GM11168 (cell line): ENCODE results near the gene ARL5A.
"Not testable (repeated sequence)": the region's sequence is repeated elsewhere in the genome, so short reads cannot be mapped to it uniquely, and the experiment has no call there.

ENCODE experiments used
- in situ Hi-C: fragments of 300-500 bp; cut with MboI; formaldehyde crosslinking; loops from one replicate; pipeline ENCODE4 v1.12.0; 2022; ENCODE audit warnings: low sequenced_read_pairs; ENCODE audit not compliant: unreplicated experiment

Gene ARL5A, protein sequence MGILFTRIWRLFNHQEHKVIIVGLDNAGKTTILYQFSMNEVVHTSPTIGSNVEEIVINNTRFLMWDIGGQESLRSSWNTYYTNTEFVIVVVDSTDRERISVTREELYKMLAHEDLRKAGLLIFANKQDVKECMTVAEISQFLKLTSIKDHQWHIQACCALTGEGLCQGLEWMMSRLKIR

DNA sequence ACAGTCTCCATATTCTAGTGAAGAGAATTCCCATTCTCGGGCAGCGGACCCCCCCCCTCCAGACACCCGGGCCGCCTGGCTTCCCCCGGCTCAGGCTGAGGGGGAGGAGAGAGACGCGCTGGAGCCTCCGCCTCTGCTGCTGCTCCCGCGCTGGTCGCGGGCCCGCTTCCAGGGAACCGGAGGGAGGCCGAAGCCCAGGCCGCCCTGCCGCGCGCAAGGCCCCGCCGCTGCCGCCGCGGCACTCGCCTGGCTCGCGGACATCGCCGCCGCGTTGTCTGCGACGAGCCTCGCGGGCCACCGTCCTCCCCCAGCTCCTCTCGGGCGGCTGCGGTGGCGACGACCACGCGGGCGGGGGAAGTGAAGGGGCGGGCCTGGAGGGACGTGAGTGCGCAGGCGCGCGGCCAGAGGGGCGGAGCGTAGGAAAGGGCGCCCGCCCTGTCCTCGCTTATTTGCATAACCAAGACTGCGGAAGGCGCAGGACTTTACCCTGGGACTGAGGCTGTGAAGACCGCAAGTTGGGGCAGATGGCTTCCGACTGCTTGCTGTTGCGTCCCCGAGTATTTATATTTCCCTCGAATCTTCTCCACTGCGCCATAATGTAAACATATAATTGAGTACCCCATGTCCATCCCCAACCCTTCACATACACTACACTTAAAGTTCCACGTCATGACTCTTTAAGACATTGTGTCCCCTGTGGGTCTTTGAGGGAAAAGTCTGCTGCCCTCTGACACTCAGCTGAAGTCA, at the start of gene ARL5A:
Gene ARL5A (minus strand): TSS at position 279 of the 747 bp plus-strand sequence. CDS start 245 bp downstream, at position 34.
- in situ Hi-C loops = no loop called here

DNA sequence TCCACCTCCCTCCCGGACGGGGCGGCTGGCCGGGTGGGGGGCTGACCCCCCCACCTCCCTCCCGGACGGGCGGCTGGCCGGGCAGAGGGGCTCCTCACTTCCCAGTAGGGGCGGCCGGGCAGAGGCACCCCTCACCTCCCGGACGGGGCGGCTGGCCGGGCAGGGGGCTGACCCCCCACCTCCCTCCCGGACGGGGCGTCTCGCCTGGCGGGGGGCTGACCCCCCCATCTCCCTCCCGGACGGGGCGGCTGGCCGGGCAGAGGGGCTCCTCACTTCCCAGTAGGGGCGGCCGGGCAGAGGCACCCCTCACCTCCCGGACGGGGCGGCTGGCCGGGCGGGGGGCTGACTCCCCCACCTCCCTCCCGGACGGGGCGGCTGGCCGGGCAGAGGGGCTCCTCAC, 47.4 kb upstream of the ARL5A start:
- in situ Hi-C loops = not testable (repeated sequence)

DNA sequence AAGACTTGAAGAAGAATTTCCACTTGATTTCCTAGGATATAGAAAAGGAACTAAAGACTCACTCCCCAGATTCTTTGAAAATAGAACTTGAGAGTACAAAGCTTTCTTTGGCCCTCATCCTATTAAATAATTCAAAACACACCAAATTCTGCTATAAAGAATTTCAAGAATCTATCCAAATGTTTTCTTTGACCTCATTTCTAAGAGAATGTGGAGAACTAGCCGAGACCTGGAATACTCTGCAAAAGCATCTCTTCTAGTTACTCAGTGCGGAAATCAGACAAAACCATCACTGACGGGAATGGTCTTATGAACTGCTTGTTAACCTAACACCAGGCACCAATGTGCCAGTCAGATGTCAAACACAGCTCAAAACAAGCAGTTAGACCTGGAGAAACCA, 44.2 kb upstream of the ARL5A start:
- in situ Hi-C loops = no loop called here

DNA sequence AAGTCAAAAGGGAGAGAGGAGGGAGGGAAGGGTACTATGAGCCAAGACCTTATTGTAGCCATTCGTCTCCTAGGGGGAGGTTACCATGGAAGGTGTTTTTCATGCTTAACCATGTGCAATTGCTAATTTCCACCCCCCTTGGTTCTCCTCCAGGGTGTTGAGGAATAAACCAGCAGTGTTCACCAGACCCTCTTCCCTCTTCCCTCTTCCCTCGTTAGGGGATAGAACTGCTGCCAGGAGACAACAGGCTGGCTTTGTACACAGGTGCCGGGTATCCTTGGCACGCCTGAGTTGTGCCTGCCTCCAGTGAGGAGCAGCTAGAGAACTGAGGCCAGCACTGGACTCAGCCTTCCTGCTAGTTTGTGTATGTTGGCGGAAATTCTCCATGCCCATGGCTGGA, 41.1 kb upstream of the ARL5A start:
- in situ Hi-C loops = no loop called here

DNA sequence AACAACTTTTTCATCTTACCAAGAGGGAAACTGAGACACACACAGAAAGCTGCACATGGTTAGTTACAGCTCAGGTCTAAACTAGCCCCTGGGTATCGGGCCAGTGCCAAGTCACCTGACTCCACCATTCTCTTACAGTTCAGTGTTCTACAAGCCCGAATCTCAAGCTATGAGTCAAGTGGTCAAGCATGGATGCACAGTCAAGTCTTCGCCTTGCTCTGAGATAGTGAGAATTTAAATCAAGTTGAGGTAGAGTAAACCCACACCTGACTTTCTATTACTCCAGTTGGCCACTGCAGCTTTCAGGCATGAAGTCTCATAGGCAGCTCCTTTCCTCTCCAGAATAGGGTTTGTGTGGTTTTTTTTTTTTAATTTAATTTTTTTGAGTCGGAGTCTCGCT, 34.5 kb upstream of the ARL5A start:
- in situ Hi-C loops = no loop called here

DNA sequence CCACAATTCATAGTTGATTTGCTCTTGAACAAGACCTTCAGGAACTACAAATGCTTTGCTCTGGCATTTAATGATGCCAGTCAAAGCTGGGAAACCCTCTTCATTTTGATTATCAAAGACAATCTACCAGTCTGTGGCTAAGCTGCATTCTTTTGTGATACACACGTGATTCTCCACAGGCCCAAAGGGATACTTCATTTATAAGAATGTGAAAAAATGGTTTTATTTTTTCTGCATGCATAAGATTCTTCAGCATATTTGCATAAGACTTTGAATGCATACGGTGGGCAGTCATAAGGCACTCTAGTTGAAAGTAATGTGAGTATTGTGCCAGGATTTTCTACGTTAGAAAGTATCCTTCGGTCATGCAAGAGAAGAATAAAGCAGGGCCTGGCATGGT, 33.0 kb upstream of the ARL5A start:
- in situ Hi-C loops = no loop called here

DNA sequence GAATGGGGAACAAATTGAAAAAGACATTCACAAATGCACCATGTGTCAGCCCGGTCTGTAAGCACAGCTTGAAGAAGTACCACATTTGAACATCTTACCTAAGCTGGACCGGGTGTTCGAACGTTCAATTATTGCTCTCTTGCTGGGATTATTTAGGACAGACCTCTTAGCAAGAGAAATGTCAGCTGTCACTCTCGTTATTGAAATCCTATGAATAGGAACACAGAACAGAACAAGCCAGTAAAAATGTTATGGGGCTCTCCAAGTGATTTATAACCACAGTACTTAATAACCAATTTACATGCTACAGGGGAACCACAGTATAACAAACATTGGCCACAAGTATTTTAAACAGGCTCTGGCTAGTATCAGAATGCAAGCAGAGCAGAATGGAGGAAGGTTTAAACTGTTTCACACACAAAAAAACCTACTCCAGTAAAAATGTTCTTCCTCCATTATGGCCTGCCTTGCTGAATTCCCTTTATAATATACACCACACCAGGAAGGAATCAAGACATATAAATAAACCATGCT, 32.5 kb upstream of the ARL5A start:
- in situ Hi-C loops = no loop called here

DNA sequence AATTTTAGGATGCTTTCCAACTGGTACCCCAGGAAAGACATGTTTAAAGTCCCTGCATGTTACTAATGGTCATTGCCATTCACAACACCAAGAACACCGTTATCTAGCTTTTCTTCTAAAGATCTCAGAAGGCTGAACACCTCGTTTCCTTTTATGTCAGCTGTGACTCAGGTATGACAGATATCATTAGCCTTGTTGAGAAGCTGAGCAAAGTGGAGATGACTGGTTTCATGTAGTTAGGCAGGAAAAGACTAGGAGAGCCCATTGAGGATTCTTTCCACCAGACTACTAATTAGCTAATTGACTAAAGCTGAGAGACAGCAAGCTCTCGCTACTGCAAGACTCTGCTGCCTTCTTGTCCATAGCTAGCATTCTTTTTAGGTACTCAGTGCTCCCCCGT, 32.0 kb upstream of the ARL5A start:
- in situ Hi-C loops = no loop called here

DNA sequence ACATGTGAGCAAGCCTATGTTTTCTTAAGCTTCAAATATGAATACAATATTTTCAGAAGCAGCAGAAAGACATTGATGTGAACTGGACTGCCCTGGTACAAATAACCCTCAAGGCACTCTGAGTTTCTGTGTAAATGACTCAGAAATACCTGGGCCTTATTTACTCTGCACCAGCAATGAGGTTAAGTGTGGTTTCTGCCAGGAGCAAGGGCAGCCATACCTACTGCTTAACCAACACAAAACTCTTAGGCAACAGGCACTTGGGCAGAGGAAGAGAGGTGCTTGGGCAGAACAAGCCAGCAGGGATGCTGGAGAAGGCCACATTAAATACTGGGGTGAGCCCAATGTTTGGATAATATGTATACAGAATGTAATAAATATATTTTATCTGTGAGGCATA, 29.4 kb upstream of the ARL5A start:
- in situ Hi-C loops = no loop called here

DNA sequence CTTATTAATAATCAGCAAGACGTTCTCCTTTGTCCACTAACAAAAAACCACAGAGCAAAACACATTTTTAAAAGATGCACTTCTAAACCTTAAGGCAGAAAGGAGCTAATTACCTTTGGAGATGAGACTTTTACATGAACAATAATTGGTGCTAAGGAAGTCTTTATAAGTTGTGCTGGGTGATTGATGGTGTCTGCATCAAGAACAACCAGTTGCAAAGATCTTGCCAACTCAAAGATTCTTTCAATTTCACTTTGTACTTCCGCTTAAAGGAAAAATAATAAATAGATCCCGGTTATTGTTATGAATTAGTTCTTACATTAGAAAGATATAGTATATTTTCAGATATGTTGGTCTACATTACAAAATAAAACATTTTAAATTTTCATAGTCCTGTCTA, 26.9 kb upstream of the ARL5A start:
- in situ Hi-C loops = no loop called here

DNA sequence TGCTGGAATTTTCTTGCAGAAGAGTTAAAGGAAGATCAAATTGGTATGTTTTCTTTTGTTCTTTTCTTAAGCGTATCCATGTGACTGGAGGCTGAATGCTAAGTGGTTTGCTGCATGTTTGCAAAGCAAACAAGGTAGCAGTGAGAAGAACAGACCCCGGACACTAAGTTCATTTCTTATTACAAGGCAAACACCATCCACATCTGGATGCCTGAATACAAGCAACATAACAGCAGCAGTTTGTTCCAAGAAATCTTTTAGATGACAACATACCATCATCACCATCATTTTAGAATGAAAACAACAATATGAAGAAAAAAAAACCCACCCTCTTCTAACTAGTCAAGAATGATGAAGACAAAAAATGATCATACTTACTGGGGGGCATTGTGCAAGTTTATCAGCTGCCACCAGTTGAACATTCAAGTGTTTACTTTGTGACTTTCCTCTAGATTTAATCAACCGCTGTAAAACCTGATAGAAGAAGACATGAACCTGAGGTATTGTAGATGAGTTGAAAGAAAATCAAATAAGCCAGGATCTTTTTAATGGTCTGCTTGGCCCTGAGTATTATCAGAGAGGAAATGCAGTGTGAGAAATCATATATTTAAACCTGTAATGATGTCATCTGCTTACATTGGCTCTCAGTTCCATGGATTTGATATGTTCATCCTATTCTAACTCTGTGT, 25.0 kb upstream of the ARL5A start:
- in situ Hi-C loops = no loop called here

DNA sequence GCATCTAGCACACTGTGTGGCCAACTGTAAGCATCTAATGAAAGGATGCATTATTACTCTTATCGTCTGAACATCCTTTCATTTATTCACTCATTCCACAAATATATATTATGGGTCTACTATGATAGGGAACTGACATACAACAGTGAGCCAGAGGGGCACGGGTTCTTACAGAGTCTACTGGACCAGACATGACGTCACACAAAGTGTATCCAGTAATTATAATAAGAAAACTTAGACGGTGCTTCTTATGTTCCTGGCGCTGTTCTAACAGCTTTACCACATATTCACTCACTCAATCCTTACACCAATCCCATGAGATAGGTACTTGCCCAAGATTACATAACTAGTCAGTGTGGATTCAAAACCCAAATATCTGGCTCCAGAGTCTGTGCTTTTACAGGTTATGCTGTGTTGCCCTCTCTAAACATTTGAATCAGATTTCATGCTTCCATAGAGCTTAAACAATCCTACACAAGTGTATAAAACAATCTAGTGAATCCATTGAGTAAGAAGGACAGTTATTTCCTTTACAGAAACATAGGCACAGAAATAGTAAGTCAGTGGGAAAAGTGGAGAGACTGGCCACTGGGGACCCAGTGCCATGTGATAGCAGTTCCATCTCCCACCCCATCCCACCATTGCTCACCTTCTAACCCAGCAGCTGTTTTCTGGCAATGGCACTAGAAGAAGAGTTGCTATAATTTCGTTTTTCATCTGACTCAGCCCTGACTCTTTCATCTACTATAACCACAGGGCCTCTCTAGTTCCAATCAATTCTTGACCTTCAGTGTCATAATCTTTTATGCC, 24.2 kb upstream of the ARL5A start:
- in situ Hi-C loops = no loop called here

DNA sequence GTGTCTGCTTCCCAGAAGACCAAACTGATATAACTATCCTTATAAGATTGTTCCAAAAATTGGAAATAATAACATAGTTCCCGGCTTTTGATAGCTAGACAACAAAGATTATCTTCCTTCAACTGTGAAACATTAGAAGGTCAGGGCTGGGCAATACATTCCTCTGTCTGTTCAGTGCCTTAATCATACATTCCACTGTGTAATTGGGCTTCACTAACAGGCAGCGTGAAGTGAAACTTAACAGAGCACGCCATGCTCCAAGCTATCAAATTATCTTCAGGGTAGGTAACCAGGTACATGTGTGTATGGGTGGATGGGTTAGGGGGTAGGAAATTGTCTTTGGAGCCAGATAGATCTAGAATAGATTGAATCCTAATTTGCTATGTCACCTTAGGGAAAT, 23.5 kb upstream of the ARL5A start:
- in situ Hi-C loops = no loop called here

DNA sequence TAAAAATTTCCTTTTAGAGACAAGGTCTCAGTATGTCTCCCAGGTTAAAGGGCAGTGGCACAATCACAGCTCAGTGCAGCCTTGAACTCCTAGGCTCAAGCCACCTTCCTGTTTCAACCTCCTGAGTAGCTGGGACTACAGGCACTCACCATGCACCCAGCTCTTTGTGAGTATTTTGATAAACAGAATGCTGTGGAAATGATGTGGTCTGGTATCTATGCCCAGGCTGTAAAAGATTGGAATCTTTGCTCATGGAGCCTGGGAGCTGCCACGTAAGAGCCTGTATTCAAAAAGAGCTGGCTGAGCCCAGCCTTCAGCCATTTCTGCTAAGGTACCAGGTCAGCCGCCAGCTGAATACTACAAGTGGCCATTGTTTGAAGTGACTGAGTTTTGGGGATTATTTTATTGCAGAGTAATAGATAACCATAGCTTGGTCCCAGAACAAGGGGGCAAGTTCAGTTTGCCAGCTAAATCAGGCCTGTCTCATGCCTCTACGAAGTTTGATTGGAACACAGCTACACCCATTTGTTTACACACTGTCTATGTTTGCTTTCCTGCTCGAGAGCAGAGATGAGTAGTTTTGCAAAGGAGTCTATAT, 21.3 kb upstream of the ARL5A start:
- in situ Hi-C loops = no loop called here

DNA sequence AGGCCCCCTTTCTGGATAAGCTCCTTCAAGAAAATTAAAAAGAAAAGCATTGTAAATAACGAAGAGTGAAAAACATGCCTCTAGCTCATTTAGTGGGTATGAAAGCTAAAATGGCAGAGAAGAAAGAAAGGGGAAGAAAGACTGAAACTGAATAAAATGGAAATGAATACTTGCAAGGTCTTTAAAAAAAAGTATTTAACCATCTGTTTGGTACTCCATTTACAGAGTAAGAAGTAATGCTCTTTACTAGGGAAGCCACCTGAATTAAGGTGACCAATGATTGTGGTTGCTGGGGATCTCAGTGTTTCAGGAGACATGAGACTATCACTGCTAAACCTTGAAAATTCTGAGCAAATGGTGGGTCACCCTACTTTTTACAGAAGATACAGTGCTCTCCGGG, 17.7 kb upstream of the ARL5A start:
- in situ Hi-C loops = no loop called here

DNA sequence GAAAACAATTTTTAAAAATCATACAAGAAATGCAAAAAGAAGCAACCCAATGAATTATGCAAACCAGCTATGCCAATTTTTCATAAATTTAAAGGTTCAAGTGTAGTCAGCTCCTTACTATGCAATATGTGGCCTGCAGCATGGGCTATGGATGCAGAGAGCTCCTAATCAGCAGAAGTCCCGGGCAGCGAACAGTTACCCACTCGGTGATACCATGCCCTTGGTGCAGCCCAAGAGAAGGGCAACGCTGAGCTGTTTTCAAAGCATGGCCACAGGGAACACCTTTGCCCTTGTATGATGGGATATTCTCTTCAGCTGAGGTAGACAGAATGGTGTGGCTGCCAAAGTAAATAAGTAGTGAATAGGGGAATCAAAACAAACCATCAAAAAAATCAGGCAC, 17.3 kb upstream of the ARL5A start:
- in situ Hi-C loops = no loop called here

DNA sequence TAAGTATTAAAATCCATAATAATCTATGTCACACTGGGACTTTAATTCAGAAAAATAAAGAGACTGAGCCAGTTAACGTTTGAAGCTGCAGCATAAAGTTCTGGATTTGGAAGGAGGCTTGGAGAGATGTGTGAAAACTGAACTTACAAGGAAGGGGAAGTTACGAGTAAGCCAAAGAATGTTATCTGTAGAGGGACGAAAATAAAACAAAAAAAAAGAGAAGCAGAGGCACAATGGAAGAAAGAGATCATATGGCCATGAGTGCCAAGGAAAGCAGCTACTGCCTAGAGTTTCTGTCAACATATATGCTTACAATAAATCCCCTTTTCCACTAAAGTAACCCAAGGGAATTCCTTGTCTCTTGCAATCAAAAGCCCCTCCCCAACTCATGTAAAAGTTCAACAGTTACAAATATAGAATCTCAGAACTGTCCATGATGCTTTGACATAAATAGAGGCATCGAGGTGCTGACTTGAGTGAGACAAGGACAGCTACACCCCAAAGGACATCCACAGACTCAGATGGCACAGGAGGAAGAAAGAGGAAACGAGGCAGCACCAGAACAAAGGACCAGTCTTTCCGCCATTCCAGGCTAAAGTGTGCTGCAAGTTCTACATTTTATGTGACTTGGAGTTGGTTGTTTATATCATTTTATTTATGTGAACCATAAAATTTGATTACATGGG, 16.1 kb upstream of the ARL5A start:
- in situ Hi-C loops = no loop called here

DNA sequence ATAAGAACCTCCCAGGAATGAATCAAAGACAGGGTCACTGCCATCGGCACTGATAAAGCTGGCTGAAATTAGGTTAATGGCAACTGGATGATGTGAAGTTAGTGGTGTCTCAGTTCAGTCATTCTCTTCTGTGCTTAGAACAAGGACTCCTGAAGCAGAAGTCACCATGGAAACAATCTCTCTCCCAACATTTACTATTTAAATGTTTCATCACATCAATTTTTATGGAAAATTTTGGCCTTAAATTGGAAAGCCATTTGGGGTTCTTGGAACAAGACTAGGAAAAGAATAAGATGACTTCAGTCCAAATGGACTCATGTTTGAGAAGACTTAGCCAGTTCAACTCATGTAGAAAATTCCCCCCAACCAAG, 15.5 kb upstream of the ARL5A start:
- in situ Hi-C loops = no loop called here

DNA sequence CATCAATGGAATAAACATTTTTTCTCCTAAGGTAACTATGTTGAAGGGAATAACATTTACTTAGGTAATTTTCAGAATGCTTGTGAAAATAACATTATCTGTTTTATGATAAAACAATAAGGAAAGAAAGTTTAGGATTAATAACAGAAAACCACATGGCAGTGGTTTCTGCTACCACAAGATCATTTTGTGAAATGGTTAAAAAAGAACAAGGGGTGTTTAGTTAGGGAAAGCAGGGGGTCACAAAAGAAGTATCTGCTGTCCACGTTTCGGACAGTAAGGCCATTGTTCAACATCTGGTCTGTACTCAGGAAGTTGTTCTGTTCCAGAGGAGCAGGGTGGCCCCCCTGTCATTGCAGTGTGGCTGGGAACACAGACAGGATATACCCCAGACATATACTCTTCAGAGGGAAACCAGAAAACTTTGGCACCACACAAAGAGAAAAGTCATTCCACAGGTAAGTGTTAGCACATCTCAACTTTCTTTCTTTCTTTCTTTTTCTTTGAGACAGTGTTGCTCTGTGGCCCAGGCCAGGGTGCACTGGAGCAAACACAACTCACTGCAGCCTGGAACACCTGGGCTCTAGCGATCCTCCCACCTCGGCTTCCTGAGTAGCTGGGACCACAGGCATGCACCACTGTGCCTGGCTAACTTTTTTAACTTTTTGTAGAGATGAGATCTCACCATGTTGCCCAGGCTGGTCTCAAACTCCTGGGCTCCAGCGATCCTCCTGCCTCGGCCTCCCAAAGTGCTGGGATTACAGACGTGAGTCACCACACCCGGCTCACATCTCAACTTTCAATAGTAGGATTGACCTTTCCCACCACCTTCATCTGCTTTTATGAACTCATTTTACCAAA, 14.8 kb upstream of the ARL5A start:
- in situ Hi-C loops = no loop called here
